Peyer's patch (tissue), 4 donors: ENCODE measurements around the gene GPC3.

Experiments used
- POLR2A ChIP-seq, 2 donors: fragments of 450-650 bp; IDR thresholded peaks; one replicate each; pipeline ENCODE4 v1.5.1; 2017; ENCODE audit warnings: antibody characterized with exemption in 2 of 2, mild to moderate bottlenecking in 2 of 2, moderate library complexity in 2 of 2
- TF ChIP-seq, protein P1 (sequence below), 6 experiments: fragments of 450-650 bp in 4 of 6; fragments of 200-600 bp in 2 of 6; sonication (generic) in 1 of 6; IDR thresholded peaks; one replicate each; pipeline ENCODE4 v1.5.1; 2017 to 2019; ENCODE audit warnings: antibody characterized with exemption in 6 of 6, mild to moderate bottlenecking in 3 of 6, moderate library complexity in 1 of 6

DNA sequence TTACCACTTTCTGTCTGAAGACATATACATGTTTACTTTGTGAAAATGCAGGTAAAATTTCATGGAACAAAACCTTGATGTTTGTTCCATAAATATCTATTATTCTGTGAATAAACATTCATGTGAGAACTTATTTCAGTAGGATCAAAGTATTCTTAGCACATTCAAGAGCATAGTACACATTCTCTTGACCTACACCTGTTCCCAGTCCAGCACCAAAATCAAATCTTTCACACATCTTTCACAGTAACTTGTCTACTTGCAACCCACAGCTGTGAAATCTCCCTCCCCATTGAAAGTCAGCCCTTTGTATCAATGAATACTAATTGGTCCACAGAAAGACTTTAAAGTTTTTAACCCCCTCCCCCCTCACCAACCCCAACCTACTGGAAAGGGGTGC lies 283.2 kb downstream of the GPC3 start:
- no peak for TF ChIP-seq POLR2A (IDR thresholded peaks at IDR 0.05)
- TF ChIP-seq, protein P1, sequence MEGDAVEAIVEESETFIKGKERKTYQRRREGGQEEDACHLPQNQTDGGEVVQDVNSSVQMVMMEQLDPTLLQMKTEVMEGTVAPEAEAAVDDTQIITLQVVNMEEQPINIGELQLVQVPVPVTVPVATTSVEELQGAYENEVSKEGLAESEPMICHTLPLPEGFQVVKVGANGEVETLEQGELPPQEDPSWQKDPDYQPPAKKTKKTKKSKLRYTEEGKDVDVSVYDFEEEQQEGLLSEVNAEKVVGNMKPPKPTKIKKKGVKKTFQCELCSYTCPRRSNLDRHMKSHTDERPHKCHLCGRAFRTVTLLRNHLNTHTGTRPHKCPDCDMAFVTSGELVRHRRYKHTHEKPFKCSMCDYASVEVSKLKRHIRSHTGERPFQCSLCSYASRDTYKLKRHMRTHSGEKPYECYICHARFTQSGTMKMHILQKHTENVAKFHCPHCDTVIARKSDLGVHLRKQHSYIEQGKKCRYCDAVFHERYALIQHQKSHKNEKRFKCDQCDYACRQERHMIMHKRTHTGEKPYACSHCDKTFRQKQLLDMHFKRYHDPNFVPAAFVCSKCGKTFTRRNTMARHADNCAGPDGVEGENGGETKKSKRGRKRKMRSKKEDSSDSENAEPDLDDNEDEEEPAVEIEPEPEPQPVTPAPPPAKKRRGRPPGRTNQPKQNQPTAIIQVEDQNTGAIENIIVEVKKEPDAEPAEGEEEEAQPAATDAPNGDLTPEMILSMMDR (IDR thresholded peaks at IDR 0.05) = no peak
